RWPE2 (cell line): ENCODE results near the gene CYP4F22.

Source experiments
- ATAC-seq: fragments of 200-7000 bp; cut with Tn5 transposase; 3 replicates; pipeline ENCODE4 v1.9.1; 2021; ENCODE audit warnings: low read depth
- DNase-seq: peaks from one replicate; pipeline ENCODE4 v3.0.0-alpha.2; 2020; ENCODE audit warnings: low spot score
- H3K27ac ChIP-seq: fragments of 450-650 bp; 2 replicates; pipeline ENCODE4 v1.5.1; 2017; ENCODE audit warnings: mild to moderate bottlenecking; ENCODE audit not compliant: poor library complexity, severe bottlenecking
- H3K27me3 ChIP-seq: fragments of 250-450 bp; sonication (Bioruptor Pico); 2 replicates; pipeline ENCODE4 v1.5.1; 2021; ENCODE audit warnings: mild to moderate bottlenecking, moderate library complexity; ENCODE audit not compliant: insufficient read depth, poor library complexity, severe bottlenecking
- H3K36me3 ChIP-seq: fragments of 250-450 bp; sonication (Bioruptor Pico); 2 replicates; pipeline ENCODE4 v1.5.1; 2020; ENCODE audit warnings: low read depth, mild to moderate bottlenecking, moderate library complexity
- H3K4me1 ChIP-seq: fragments of 250-450 bp; sonication (Bioruptor Pico); 2 replicates; pipeline ENCODE4 v1.5.1; 2021; ENCODE audit warnings: mild to moderate bottlenecking, moderate library complexity; ENCODE audit not compliant: insufficient read depth, poor library complexity, severe bottlenecking
- H3K4me3 ChIP-seq: fragments of 250-450 bp; sonication (Bioruptor Pico); 2 replicates; pipeline ENCODE4 v1.5.1; 2021; ENCODE audit warnings: mild to moderate bottlenecking, moderate library complexity; ENCODE audit not compliant: severe bottlenecking
- H3K9me3 ChIP-seq: fragments of 250-450 bp; sonication (Bioruptor Pico); 2 replicates; pipeline ENCODE4 v1.5.1; 2021; ENCODE audit warnings: mild to moderate bottlenecking, moderate library complexity; ENCODE audit not compliant: severe bottlenecking
- CTCF ChIP-seq: fragments of 450-650 bp; IDR thresholded peaks from one replicate; pipeline ENCODE4 v1.5.1; 2017; ENCODE audit warnings: mild to moderate bottlenecking, moderate library complexity; ENCODE audit not compliant: poor library complexity, severe bottlenecking

The CYP4F22 gene

GRCh38 chr19:15466851-15467733, 41.2 kb upstream of the CYP4F22 start:
- no peak overlapping the region for H3K4me3 ChIP-seq
- H3K27ac ChIP-seq: no peak overlapping the region
- H3K9me3 ChIP-seq: no peaks in the 10 kb centered on the region
- no peaks in the 10 kb centered on the region for H3K36me3 ChIP-seq
- no peak for TF ChIP-seq CTCF
- H3K4me1 ChIP-seq: no peaks in the 10 kb centered on the region
- ATAC-seq: peak; percentile 74
- DNase-seq: no peak
- peaks cover 28% of the 10 kb centered on the region for H3K27me3 ChIP-seq

GRCh38 chr19:15467734-15468214, 40.6 kb upstream of the CYP4F22 start:
- no peak for TF ChIP-seq CTCF

GRCh38 chr19:15468675-15469512, 39.4 kb upstream of the CYP4F22 start:
- ATAC-seq: no peak
- no peak for TF ChIP-seq CTCF
- no peak for DNase-seq
- H3K36me3 ChIP-seq: no peaks in the 10 kb centered on the region
- H3K9me3 ChIP-seq: no peaks in the 10 kb centered on the region
- peaks cover 28% of the 10 kb centered on the region for H3K27me3 ChIP-seq
- H3K4me1 ChIP-seq: no peaks in the 10 kb centered on the region
- H3K27ac ChIP-seq: no peak overlapping the region
- no peak overlapping the region for H3K4me3 ChIP-seq

More at GRCh38 chr19:15467734-15468214, 40.6 kb upstream of the CYP4F22 start:
- ATAC-seq (no peak), DNase-seq (no peak)
- Histone ChIP-seq H3K4me1 (no peaks in the 10 kb centered on the region), H3K27ac (no peak overlapping the region), H3K36me3 (no peaks in the 10 kb centered on the region), H3K27me3 (peaks cover 28% of the 10 kb centered on the region), H3K9me3 (no peaks in the 10 kb centered on the region), H3K4me3 (no peak overlapping the region)

GRCh38 chr19:15469513-15470297, 38.6 kb upstream of the CYP4F22 start:
- H3K36me3 ChIP-seq: no peaks in the 10 kb centered on the region
- H3K4me3 ChIP-seq: no peak overlapping the region
- no peaks in the 10 kb centered on the region for H3K9me3 ChIP-seq
- DNase-seq: no peak
- no peak for TF ChIP-seq CTCF
- no peaks in the 10 kb centered on the region for H3K4me1 ChIP-seq
- H3K27me3 ChIP-seq: peaks cover 28% of the 10 kb centered on the region
- ATAC-seq: 0 out of 3 replicates have a peak, but pooled peaks have one; percentile 22
- no peak overlapping the region for H3K27ac ChIP-seq
